Activated naive CD8-positive, alpha-beta T cell (primary cell): ENCODE data around the gene AADAC.
"Not testable (repeated sequence)": the region's sequence is repeated elsewhere in the genome, so short reads cannot be mapped to it uniquely, and the experiment has no call there.

Experiments used
- H3K27ac Mint-ChIP-seq: one replicate; pipeline ENCODE4 v1.8.0; 2021; ENCODE audit warnings: mixed read lengths
- H3K27me3 Mint-ChIP-seq: one replicate; pipeline ENCODE4 v1.8.0; 2021; ENCODE audit warnings: mixed read lengths
- H3K36me3 Mint-ChIP-seq: one replicate; pipeline ENCODE4 v1.8.0; 2021; ENCODE audit warnings: mixed read lengths
- H3K4me1 Mint-ChIP-seq: one replicate; pipeline ENCODE4 v1.8.0; 2021; ENCODE audit warnings: low read depth, mixed read lengths
- H3K4me3 Mint-ChIP-seq: one replicate; pipeline ENCODE4 v1.8.0; 2021; ENCODE audit warnings: mild to moderate bottlenecking, mixed read lengths
- H3K9me3 Mint-ChIP-seq: one replicate; pipeline ENCODE4 v1.8.0; 2021; ENCODE audit warnings: low read depth, mixed read lengths

AADAC gene

DNA sequence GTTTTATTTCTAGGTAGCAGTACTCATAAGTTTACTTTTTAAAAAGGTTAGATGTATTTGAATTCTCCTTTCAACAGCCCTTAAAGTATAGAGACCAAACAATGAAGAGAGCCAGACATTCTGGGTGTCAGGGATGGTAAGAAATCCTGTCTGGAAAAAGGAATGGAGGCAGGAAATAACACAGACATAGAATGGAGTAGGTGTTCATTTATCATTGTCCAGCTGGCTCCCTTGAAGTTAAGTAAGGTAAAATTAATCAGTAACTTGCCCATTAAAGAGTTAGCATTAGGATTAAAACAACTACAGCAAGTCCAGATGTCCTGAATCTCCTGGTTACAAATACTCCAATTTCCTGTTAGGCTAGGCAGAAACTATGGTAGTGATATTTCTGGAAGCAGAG, 46.0 kb downstream of the AADAC start:
- no peaks in the 10 kb centered on the region for H3K9me3 Mint-ChIP-seq
- H3K27ac Mint-ChIP-seq = no peak overlapping the region
- no peaks in the 10 kb centered on the region for H3K4me1 Mint-ChIP-seq
- no peaks in the 10 kb centered on the region for H3K36me3 Mint-ChIP-seq
- peaks cover 1% of the 10 kb centered on the region for H3K27me3 Mint-ChIP-seq
- H3K4me3 Mint-ChIP-seq = no peak overlapping the region

DNA sequence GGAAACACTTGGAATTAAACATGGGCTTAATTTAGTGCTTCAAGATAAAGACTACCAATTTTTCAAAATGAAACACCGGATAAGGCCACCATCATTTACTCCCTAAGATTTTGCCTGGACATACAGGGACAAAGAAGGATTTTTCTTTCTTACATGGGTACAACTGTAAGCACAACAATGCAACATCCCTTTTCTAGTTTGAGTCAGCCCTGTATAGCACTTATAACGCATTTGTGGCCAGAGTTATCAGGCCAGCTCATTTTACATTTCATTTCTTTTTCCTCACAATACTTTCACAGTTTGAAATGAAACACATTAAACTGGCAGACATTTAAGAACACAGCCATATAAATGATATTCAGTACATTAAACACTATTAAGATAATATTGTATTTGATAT, 49.7 kb downstream of the AADAC start:
- H3K4me1 Mint-ChIP-seq = no peaks in the 10 kb centered on the region
- H3K4me3 Mint-ChIP-seq = no peak overlapping the region
- H3K36me3 Mint-ChIP-seq = no peaks in the 10 kb centered on the region
- H3K27ac Mint-ChIP-seq = no peak overlapping the region
- no peaks in the 10 kb centered on the region for H3K9me3 Mint-ChIP-seq
- H3K27me3 Mint-ChIP-seq = no peaks in the 10 kb centered on the region

DNA sequence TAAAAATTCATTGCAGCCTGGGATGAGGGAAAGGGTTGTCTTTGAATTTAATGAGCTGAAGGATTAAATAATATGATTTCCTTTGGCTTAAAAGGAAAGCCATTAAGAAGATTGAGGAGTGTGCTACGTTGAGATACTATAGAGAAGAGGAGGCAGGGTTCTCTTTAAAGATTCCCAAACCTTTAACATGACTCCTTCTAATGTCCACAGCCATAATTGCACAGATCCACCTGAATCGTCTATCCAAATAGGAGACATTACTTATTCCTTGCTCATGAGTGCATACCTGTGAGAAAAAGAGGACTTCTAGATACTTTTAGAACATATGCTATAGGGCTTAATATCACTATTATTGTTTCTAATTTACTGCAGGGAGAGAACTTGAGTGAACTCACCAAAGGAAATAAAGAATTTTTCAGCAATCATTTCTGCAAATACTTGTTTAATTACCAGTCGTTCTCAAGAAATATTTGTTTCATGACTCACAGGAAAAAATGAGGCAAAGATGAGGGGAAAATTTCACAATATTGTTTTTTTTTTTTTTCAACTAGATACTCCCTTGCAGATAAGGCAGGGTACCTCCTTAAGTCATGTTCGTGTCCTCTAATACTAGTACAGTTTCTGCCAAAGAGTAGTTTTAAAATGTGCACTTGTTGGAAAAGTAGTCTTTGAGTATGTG, 50.6 kb downstream of the AADAC start:
- H3K27ac Mint-ChIP-seq = no peak overlapping the region
- no peaks in the 10 kb centered on the region for H3K4me1 Mint-ChIP-seq
- no peaks in the 10 kb centered on the region for H3K9me3 Mint-ChIP-seq
- H3K27me3 Mint-ChIP-seq = no peaks in the 10 kb centered on the region
- H3K4me3 Mint-ChIP-seq = no peak overlapping the region
- no peaks in the 10 kb centered on the region for H3K36me3 Mint-ChIP-seq

DNA sequence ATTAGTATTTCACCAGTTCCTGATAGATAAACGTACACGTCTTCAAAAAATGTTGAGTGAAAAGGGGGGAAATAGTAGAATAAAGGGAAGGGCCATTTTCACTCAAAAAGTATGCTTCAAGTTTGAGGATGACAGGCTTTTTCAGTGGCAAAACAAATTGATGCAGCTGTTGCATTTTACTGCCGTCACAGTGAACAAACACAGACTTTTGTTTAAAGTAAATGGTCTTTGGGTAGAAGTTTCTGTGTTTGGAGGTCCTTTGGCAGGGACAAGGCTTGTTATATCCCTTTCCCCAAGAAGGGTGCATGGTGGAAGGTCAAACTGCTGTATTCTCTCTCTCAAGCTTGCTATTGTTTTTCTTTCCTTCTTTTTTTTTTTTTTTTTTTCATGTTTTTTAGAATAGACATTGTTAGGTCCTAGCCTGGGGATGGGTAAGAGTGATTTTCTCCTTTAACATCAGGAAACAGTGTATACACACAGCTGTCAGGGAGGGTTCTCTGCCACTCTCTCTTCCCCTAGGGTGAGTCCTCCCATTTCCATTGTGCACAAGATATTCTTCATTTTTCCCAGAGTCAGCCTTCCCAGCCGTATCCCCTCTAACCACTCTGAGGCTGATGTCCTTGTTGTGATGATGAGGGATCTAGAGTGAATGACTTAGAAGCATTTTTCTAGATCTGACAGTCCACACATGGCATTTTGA, 52.9 kb downstream of the AADAC start:
- Mint-ChIP-seq H3K9me3 (no peaks in the 10 kb centered on the region), H3K27ac (no peak overlapping the region), H3K4me3 (no peak overlapping the region), H3K36me3 (no peaks in the 10 kb centered on the region), H3K27me3 (no peaks in the 10 kb centered on the region), H3K4me1 (peaks cover 6% of the 10 kb centered on the region)

DNA sequence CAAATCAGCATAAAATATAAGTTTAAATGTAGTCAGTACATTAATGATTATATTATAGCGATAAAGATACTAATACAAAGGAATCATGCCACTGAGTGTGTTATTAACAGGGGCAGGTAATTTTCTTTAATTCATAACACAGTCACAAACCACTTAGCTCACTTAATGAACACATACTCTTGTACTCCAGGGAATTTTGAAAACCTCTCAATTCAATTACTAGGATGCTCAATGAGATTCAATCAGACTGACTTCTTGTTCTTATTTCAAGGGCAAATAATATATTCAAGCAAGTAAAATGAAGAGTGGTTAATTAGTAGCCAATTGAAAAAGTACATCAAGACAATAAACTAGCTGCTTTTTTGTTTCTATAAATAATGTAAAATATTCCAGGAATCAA, 53.8 kb downstream of the AADAC start:
- Mint-ChIP-seq H3K9me3 (no peaks in the 10 kb centered on the region), H3K27ac (no peak overlapping the region), H3K4me3 (no peak overlapping the region), H3K4me1 (peaks cover 9% of the 10 kb centered on the region), H3K36me3 (no peaks in the 10 kb centered on the region), H3K27me3 (no peaks in the 10 kb centered on the region)

DNA sequence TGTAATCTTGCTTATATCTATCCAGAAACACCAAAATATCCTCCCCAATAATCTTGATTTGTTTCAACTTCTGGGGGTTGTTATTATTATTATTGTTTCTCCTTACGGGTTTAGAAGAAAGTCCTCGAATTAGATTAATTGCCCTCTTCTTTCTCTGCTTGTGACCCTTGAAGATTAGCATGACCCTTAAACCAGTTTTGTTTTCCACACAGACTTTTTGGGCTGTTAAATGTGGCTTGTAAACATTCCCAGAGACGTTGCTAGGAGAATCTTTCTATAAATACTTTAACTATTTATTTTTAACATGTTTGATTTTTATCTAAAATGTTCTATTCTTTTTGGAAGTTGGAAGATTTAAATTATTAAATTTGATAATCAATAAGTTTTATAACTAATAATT, 55.3 kb downstream of the AADAC start:
- Mint-ChIP-seq H3K27me3 (no peaks in the 10 kb centered on the region), H3K9me3 (no peaks in the 10 kb centered on the region), H3K27ac (no peak overlapping the region), H3K4me3 (no peak overlapping the region), H3K4me1 (peaks cover 9% of the 10 kb centered on the region), H3K36me3 (no peaks in the 10 kb centered on the region)

DNA sequence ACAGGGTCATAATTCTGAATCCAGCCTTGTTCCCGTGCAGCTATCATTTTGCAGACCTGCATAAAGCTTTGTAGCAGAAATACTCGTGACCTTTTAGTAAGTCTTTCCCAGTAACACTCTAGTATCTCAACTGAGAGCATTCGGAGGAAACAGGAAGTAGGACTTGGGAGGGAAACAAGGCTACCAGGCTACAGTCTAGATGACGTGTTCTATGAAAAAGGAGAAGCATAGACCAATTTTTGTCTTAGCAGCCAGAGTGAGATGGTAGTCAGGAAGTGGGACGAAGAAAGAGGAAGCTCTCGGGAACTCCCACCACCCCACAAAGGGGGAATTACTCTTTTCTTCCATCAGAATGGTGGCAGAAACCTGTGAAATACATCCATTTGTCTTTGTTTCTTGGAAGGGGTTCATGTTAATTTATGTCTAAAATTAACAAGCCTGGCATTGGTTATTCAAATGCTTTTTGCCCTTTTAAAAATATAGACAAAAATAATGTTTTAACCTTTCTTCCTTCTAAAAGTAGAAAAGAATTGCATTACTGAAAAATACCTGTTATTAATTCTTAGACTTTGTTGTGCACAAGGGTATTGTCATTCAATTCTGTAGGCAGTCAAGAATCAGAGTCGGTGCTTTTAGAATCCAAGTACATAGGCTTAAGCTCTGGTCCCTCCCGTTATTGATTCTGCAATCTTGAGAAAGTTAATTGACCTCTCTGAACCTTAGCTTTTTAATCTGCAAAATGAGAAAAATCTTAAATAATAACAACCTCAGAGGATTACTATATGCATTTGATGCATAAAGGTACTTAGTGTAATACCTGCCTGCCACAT, 57.9 kb downstream of the AADAC start:
- H3K4me1 Mint-ChIP-seq = peaks cover 14% of the 10 kb centered on the region
- H3K9me3 Mint-ChIP-seq = no peaks in the 10 kb centered on the region
- H3K4me3 Mint-ChIP-seq = peak overlapping the region; percentile 17
- no peaks in the 10 kb centered on the region for H3K36me3 Mint-ChIP-seq
- no peaks in the 10 kb centered on the region for H3K27me3 Mint-ChIP-seq
- H3K27ac Mint-ChIP-seq = peak overlapping the region; percentile 1

DNA sequence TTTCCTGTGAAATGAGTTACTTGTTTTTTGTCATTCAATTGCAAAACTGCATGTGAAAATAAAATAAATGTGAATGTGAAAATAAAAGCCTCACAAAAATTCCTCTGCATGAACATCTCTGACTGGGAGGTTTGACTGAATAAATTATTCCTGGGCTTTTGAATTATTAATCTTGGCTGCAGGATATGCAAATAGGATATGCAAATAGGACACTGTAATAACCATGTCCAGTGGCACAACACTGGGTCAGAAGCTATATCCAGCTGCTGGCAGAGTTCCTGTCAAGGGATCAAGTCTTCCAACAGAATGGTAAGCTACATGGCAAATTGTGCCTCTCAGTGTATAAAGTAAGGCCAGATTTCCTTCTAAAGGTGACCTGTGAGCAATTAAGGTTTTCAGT, 59.5 kb downstream of the AADAC start, which contains the start of gene SUCNR1:
Gene SUCNR1 (plus strand): TSS at position 246 of the 400 bp plus-strand sequence. CDS start 6,250 bp downstream, outside the sequence.
- no peak within 1 kb of the TSS for H3K27ac Mint-ChIP-seq
- H3K4me3 Mint-ChIP-seq = no peak within 1 kb of the TSS
- no peaks in the 10 kb centered on the region for H3K27me3 Mint-ChIP-seq
- no peaks in the 10 kb centered on the region for H3K36me3 Mint-ChIP-seq
- peaks cover 14% of the 10 kb centered on the region for H3K4me1 Mint-ChIP-seq
- no peaks in the 10 kb centered on the region for H3K9me3 Mint-ChIP-seq

DNA sequence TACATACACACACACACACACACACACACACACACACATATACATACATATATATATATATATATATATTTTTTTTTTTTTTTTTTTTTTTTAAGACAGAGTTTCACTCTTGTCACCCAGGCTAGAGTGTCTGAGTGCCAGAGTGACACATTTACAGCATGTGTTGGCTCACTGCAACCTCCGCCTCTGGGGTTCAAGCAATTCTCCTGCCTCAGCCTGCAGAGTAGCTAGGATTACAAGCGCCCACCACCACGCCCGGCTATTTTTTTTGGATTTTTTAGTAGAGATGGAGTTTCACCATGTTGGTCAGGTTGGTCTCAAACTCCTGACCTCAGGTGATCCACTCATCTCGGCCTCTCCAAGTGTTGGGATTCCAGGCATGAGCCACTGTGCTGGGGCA, 60.2 kb downstream of the AADAC start:
- H3K9me3 Mint-ChIP-seq, H3K4me3 Mint-ChIP-seq, H3K27me3 Mint-ChIP-seq, H3K36me3 Mint-ChIP-seq, H3K27ac Mint-ChIP-seq: not testable (repeated sequence)
- peaks cover 15% of the 10 kb centered on the region for H3K4me1 Mint-ChIP-seq

DNA sequence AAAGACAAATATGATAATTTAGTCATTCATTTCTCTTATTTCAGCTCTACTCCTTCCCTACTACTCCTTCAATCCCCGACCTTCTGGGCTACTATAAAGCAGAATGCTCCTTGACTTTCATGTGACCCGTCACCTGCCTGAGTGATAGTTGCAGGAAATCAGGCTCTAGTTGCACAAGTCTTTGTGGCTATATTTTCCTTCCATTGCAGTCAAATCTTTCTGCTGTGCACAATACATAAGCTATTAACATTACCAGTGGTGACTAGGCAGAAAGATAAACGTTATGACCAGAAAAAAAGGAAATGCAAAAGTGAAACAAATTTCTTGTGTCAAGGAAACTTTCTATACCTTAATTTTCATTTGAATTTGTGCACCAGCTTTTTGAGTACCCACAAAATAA, 61.8 kb downstream of the AADAC start:
- H3K9me3 Mint-ChIP-seq = no peaks in the 10 kb centered on the region
- no peak overlapping the region for H3K4me3 Mint-ChIP-seq
- peaks cover 23% of the 10 kb centered on the region for H3K4me1 Mint-ChIP-seq
- no peak overlapping the region for H3K27ac Mint-ChIP-seq
- H3K36me3 Mint-ChIP-seq = no peaks in the 10 kb centered on the region
- H3K27me3 Mint-ChIP-seq = no peaks in the 10 kb centered on the region

DNA sequence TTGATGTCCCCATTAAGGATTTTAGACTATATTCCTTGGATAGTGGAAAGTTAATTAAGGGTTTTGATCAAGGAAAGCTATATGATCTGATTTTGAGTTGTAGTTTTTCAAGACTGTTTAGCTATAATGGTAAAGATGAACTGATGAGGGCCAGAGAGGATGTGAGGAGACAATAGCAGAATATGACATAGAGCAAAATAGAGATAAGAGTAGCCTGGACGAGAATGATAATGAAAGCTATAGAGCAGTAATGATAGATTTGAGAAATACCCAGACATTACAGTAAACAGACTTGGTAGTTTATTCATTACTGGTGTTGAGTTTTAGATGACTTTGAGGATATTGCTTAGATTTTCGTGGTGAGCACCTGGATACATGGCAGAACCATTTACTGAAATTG, 63.4 kb downstream of the AADAC start:
- no peak overlapping the region for H3K4me3 Mint-ChIP-seq
- no peaks in the 10 kb centered on the region for H3K9me3 Mint-ChIP-seq
- H3K36me3 Mint-ChIP-seq = no peaks in the 10 kb centered on the region
- no peak overlapping the region for H3K27ac Mint-ChIP-seq
- peaks cover 14% of the 10 kb centered on the region for H3K4me1 Mint-ChIP-seq
- no peaks in the 10 kb centered on the region for H3K27me3 Mint-ChIP-seq
